Germinal center (tissue), 1 donor: Measurements from ENCODE around the gene KCNB1.

Experiments
- DNase-seq: peaks from one replicate; pipeline ENCODE4 v3.0.0; 2012; ENCODE audit warnings: mixed read lengths, low spot score

The KCNB1 gene

GRCh38 chr20:49482621-49483017 is at the start of gene KCNB1:
Gene KCNB1, minus strand, starts transcription at chr20:49482668. Its CDS starts 188 bp downstream, at chr20:49482480.
- DNase-seq = peak; percentile 68

GRCh38 chr20:49529470-49529869 is 47.0 kb upstream of the KCNB1 start:
- no peak for DNase-seq

- no peak for DNase-seq
Observed at GRCh38 chr20:49526568-49526967, 44.1 kb upstream of the KCNB1 start.

DNA sequence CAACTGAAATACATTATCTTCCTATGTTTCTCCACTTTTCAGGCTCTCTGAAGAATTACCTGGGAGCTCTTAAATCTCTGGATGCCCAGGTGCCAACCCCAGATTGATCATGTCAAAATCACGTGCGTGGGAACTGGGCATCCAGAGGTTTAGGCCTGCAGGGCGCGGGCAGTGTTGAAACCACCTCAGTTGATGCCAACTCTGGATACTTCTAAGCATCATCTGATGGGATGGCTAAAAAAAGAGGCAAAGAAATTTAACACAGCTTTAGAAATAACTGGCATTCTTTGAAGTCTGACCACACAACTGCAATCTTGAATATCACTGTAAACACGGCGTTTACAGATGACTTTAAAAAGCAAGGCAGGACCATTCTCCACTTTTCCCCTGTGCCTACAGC is 43.6 kb upstream of the KCNB1 start:
- DNase-seq = no peak

DNA sequence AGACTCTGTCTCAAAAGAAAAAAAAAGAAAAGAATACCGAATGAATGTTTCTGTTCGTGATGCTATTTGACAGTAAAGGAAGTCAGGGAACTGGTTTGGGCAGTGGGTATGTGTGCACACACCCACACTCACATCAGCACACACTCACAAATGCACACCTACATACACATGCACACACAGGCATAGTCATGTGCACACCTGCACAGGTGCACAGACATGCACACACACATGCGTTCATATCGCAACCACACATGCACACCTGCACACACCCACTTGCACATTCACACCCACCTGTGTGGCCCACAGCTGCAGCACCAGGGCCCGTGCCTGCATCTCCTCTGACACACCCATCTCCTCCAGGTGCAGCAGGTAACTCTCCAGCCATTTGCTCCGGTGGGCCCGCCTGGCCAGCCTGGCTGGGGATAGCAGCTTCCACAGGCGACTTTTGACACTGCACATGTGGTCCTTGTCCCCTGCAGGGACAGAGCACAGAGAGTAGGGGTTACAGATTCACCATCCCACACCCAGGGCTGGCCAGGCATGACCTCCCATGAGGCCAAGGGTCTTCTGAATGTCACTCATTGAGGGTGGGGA is 41.4 kb upstream of the KCNB1 start:
- no peak for DNase-seq

DNA sequence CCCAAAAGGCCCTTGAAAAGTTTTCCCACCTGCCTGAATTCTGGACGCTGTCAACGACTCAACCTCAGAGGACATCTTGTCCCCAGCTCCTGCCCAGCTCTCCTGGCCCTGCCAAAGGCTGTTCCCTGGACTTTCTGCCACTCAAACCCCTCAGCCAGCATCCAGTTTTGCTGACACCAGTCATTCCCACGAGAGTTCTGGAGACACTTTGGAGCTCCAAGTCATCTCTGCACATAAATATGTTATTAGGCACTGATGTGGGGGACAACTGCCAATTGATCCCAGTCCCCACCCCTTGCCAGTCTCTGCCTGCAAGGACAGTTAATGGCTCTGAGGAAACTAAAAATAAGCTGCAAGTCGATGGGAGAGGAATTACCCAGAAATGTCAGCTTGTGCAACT is 38.9 kb upstream of the KCNB1 start:
- DNase-seq = no peak

- no peak for DNase-seq
Observed at GRCh38 chr20:49519777-49520359, 37.4 kb upstream of the KCNB1 start.

DNA sequence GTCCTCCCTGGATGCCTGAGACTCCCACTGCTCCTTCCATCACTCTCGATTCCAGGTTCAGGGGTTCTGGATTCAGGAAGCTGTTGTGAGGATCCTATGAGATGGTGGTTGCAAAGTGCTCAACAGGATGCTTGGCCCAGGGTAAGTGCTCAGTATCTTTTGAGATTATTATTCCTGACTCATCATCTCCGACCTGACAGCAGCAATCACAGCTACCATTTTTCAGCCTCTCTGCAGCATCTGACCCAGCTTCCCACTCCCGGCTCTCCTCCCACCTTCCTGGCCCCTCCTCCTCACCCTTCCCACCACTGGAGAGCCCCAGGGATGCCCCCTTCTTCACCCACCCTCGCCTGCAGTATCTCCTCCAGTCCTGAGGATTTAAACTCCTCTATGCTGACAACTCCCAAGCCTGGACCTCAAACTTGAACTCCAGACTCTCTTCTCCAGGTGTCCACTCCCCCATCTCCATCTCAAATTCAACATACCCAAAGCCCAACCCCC is 36.8 kb upstream of the KCNB1 start:
- DNase-seq = no peak

GRCh38 chr20:49518576-49518975 is 36.1 kb upstream of the KCNB1 start:
- DNase-seq = no peak

GRCh38 chr20:49517805-49518100 is 35.3 kb upstream of the KCNB1 start:
- DNase-seq = no peak

GRCh38 chr20:49516916-49517804 is 34.7 kb upstream of the KCNB1 start:
- DNase-seq = no peak

GRCh38 chr20:49515586-49515985 is 33.1 kb upstream of the KCNB1 start:
- DNase-seq = no peak

GRCh38 chr20:49513517-49513916 is 31.0 kb upstream of the KCNB1 start:
- DNase-seq = peak; percentile 26

DNA sequence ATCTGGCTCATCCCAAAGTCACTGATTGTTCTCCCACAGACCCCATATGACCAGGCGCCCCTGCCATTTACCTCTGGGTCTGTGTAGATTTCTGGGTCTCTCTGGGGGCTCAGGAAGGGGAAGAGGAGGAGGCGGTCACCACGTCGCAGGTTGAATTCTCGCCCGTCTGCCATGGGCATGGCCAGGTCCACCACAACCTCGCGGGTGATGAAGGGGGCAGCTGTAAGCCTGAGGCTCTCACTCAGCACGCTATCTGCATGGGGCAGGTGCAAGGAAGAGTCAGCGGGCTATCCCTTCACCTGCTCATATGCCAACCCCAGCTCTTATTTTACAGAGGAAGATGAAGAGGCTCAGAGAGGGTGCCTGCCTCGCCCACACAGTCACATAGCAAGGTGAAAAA is 30.5 kb upstream of the KCNB1 start:
- DNase-seq = no peak

GRCh38 chr20:49511788-49512525 is 29.5 kb upstream of the KCNB1 start:
- no peak for DNase-seq

DNA sequence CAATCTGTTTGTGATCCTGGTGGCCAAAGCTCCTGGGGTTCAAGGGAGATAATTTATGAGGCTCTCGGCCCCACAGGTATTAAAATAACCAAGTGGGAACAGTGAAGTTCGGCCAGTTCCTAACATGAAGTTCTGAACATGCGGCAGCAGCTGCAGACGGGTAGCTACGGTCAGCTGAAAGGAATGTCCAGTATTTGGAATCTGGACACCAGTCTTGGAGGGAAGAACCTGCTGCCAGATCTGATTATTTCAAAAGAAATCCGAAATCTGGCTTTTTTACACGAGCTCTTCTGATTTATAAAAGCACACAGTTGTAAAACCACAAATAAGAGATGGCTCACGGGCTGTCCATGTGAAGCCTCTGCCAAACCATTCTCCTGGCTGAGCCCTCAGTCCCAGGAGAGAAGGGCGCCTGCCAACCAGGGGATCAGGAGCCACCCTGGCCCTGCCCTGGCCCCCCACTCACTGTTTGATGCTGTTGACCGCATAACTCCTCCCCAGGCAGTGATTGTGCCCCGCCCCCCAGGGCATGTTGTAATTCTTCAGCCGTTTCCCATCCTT is 28.2 kb upstream of the KCNB1 start:
- DNase-seq = no peak

- peak; percentile 63 for DNase-seq
Observed at GRCh38 chr20:49508435-49509199, 26.1 kb upstream of the KCNB1 start.

DNA sequence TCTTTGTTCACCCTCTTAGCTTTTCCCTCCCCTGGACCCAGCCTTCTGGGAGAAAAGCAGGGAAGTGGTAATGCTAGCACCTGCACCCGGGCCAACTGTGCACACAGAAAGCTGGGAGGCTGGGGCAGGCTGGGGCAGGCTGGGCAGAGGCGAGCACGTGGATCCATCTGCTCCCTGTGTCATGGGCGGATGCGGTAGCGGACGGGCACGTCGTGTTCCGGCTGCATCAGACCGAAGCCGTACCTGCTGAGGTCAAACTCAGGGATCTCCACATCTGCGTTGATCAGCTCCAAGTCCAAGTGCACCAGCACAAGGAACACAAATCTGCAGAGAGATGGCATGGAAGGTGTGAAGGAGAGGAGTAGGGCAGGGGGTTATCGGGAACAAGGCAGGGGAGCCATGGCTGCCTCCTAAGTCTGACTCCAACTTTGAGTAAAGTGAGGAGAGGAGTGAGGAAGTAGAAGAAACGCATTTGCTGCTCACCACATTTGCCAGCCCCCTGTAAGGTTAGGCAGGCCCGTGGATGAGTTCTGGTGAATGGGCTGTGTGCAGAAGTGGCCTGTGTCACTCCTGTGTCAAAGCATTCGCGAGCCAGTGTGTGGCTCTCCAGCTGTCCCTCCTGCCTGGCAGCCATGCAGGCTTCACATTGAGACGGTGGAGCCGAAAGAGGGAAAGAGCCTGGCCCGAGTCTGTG is 25.4 kb upstream of the KCNB1 start:
- no peak for DNase-seq

- DNase-seq = no peak
Observed at GRCh38 chr20:49505518-49505917, 23.1 kb upstream of the KCNB1 start.

DNA sequence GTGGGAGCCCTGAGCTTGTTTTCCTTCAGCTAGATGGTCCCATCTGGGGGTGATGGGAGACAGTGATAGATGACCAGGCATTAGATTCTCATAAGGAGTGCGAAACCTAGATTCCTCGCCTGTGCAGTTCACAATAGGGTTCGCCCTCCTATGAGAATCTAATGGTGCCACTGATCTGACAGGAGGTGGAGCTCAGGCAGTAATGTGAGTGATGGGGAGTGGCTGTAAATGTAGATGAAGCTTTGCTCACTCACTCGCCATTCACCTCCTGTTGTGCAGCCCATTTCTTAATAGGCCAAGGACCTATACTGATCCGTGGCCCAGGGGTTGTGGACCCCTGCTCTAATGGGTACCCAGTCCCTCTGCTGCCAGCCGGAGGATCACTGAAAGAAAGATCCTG is 20.7 kb upstream of the KCNB1 start:
- DNase-seq = no peak

DNA sequence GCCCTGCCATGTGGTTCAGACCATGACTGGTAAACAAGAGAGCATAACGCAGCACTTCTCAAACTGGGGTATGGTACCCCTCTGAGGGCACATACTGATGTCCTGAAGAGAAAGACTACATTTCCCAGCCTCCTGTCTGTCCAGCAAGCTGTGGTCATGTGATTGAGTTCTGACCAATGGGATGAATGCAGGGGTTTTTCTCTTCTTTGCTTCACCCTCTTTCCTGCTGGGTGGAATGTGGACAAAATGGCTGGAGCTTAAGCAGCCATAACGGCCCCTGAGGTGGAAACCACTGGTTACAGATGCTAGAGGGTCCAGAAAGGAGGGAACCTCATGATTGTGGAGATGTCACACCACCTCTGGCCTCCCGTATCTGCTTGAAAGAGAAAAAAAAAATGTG is 19.4 kb upstream of the KCNB1 start:
- no peak for DNase-seq
